ENCODE measurements around the gene DNAH17.

The DNAH17 gene

DNA sequence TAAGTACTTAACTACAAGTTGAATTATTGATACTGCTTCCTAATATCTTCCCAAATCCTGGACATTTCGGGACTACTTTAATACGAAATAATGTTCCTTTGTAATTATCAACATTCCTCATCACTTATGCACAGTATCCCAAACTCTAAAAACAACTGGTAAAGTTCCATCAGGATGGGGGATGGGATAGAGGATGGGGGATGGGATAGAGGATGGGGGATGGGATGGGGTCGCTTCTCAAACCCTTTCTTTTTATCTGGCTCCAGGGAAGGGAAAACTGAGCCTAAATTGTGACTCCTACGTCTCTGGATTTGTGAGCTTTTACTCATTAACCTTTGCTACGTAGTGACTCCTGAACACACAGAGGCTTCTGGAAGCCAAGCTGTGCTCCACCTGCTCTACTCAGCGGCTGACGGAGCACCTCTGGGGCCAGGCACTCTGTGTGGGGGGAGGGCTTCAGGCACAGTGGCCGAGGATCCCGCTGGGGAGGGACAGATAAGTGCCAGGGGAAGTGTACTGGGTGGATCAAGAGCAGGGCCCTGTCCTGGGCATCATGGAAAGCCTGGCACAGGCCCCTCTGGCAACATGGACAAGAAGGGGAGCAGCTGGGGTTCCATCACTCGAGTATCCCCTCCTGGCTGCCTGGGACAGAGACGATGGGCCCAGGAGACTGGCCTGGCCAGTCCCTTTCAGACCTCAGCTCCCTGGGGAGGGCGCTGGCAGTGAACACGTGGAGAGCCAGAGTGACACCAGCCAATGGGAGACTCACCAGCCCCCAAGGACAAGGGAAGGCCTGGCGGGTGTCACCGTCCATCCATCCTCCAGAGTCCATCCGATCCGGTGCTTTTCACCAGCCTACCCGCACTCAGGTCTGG is 142.5 kb downstream of the DNAH17 start:
- TF ChIP-seq, protein P1, sequence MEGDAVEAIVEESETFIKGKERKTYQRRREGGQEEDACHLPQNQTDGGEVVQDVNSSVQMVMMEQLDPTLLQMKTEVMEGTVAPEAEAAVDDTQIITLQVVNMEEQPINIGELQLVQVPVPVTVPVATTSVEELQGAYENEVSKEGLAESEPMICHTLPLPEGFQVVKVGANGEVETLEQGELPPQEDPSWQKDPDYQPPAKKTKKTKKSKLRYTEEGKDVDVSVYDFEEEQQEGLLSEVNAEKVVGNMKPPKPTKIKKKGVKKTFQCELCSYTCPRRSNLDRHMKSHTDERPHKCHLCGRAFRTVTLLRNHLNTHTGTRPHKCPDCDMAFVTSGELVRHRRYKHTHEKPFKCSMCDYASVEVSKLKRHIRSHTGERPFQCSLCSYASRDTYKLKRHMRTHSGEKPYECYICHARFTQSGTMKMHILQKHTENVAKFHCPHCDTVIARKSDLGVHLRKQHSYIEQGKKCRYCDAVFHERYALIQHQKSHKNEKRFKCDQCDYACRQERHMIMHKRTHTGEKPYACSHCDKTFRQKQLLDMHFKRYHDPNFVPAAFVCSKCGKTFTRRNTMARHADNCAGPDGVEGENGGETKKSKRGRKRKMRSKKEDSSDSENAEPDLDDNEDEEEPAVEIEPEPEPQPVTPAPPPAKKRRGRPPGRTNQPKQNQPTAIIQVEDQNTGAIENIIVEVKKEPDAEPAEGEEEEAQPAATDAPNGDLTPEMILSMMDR (IDR thresholded peaks at IDR 0.05), result no peak
- Histone ChIP-seq H3K27ac (no peak overlapping the region), H3K4me3 (no peak overlapping the region)
- DNase-seq (ENCODE audit: low spot score), result peak; percentile 69

GRCh38 chr17:78433780-78434335 is 143.3 kb downstream of the DNAH17 start:
- Histone ChIP-seq H3K27ac (no peak overlapping the region), H3K4me3 (no peak overlapping the region)
- TF ChIP-seq, protein P1 (IDR thresholded peaks at IDR 0.05), result no peak
- no peak for DNase-seq (ENCODE audit: low spot score)

DNA sequence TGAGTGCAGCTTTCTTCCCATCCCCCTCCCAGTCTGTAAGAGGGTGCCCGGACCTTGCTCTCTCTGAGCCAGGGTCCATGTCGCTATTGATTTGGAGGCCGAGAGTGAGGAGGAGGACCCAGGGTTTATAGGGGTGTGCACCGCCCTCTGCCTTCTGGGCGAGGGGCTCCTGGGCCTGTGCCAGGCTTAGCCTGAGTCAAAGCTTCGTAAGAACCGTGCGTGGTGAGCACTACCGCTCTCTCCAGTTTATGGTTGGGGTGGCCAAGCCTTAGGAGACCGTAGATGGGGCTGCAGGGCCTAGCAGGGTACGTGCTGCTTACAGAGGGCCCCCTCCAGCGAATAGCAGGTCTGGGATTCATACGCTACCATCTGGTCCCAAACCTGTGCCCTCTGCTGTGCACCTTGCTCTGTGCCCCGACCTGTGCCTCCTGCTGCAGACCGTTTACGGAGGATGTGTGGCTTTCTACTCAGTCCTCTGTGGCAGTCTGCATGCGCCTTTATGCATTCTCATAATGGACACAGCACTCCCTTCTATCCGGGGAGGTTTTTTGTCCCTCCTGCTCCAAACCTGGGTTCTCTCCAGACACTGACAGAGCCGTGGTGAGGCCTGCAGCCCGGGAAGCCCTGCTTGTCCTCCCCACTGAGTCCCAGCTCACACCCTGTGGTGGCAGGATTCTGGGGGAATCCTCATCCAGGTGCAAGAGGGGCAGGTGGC is 144.0 kb downstream of the DNAH17 start:
- DNase-seq (ENCODE audit: low spot score), result no peak
- Histone ChIP-seq H3K4me3 (no peak overlapping the region), H3K27ac (no peak overlapping the region)
- TF ChIP-seq, protein P1 (IDR thresholded peaks at IDR 0.05), result no peak

DNA sequence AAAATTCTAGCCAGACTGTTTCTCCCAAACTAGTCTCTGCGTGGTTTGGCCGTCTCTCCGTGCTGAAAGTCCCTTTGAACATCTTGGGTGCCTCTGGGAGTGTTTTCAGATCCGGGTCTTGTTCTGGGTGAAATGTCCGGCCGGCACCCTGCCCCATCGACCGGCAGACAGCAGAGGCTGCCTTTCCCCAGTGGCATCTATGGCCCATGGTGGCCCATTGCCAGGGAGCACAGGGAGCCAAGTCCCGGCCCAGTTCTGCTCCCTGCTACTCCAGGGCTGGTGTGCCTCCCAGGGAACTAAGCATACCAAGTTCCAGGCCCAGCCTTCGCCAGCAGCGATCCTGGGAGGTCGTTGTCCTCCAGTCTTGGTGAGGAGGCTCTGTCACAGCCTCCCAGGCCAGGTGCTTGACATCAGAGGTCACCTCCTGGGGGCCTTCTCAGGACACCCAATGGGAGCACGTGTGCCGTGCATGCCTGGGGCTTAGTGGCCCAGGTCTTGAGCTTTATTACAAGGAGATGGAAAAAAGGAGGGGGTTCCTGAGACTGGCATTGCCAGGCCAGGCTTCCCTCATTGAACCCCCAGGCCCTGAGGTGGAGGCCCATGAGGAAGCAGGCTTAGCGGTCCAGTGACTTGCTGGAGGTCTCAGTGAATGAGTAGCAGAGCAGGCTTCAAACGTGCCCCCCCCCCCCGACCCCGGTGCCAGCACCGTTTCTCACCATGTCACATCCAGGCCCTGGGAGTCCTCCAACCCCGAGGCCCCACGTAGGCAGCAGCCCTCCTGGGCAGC is 144.8 kb downstream of the DNAH17 start:
- TF ChIP-seq, protein P1 (IDR thresholded peaks at IDR 0.05), result no peak
- no peak overlapping the region for H3K4me3 ChIP-seq
- DNase-seq (ENCODE audit: low spot score), result no peak
- H3K27ac ChIP-seq, result no peak overlapping the region

GRCh38 chr17:78431692-78431958 is 145.6 kb downstream of the DNAH17 start:
- DNase-seq (ENCODE audit: low spot score), result no peak
- TF ChIP-seq, protein P1 (IDR thresholded peaks at IDR 0.05), result no peak

DNA sequence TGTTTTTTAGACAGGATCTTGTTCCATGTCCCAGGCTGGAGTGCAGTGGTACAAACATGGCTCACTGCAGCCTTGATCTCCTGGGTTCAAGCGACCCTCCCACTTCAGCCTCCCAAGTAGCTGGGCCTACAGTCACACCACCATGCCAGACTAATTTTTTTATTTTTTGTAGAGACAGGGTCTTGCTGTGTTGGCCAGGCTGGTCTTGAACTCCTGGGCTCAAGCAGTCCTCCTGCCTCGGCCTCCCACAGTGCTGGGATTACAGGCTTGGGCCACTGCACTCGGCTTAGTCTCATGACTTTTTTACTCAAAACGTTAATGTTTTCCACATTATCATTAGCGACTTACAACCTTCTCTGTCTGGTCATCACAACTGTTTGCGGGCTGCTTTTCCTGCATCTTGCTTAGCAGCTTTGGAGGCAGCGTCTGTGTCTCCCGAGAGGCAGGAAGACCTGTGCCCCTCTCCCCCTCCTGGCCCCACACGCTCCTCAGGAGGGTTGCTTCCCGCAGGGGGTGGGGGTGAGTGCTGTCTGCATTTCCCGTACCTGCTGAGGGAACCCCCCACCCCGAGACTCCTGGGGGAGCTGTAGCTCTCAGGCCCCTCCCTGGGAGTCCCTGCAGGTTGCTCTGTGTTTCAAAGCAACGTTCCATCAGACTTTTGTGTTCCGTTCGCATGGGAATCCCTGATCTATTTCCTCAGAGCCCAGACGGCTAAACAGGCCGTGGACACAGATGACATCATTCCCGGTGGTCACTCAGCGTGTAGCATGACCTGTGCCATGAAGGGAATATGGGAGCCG is 146.1 kb downstream of the DNAH17 start:
- Histone ChIP-seq H3K27ac (no peak overlapping the region), H3K4me3 (no peak overlapping the region)
- TF ChIP-seq, protein P1 (IDR thresholded peaks at IDR 0.05), result no peak
- no peak for DNase-seq (ENCODE audit: low spot score)

More at GRCh38 chr17:78431692-78431958, 145.6 kb downstream of the DNAH17 start:
- Histone ChIP-seq H3K4me3 (no peak overlapping the region), H3K27ac (no peak overlapping the region)
